KOPT-K1 (cell line): Measurements from ENCODE around the gene DPP6.

ENCODE experiments used
- H3K27ac ChIP-seq: fragments of 200-600 bp; sonication (generic); 2 replicates; pipeline ENCODE4 v1.5.1; 2016; ENCODE audit warnings: antibody characterized with exemption, mild to moderate bottlenecking, low read depth, low read length; ENCODE audit not compliant: poor library complexity, severe bottlenecking
- H3K36me3 ChIP-seq: fragments of 200-600 bp; sonication (generic); 2 replicates; pipeline ENCODE4 v1.5.1; 2017; ENCODE audit warnings: antibody characterized with exemption, mild to moderate bottlenecking, low read length, moderate library complexity; ENCODE audit not compliant: insufficient read depth
- H3K9me3 ChIP-seq: fragments of 200-600 bp; sonication (generic); 2 replicates; pipeline ENCODE4 v1.5.1; 2017; ENCODE audit warnings: antibody characterized with exemption, low read length, mild to moderate bottlenecking; ENCODE audit not compliant: insufficient read depth, poor library complexity, severe bottlenecking

The DPP6 gene

DNA sequence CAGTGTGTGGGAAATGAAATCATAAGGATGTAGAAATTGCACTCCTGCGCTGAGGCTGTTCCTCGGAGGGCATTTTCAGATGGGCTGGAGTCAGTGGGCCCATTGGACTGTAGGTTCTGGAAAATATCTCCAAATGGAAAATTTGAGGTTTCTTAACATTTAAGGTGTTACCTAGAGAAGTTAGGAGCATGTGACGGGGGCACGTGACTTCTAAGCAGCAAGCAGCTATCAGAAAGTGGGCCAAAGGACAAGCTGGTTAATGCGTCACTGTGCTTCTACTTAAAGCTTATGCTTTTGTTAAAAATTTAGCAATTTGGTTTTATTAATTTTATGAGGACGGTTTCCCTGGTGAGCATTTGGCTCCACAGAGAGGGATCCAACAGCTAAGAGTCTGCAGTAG is 298.7 kb downstream of the DPP6 start:
- Histone ChIP-seq H3K27ac (no peak overlapping the region), H3K36me3 (no peaks in the 10 kb centered on the region), H3K9me3 (no peaks in the 10 kb centered on the region)

DNA sequence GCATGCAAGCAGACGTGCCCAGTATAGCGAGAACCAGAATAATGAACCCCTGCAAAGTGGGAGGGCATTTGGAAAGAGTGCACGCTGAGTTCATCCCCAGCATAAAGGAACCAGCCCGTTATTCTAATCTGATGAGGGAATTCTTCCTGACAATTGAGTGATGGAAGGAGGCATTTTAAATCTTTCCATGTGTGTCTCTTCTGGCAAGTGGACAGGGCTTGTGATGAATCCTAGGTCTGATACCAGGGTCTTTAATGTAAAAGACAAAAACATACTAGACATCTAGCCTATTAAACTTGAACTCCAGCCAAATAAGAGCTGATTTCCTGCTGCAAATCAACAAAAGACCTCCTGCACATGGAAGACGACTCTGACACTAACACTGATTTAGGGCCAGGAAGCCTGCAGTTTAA is 301.2 kb downstream of the DPP6 start:
- no peak overlapping the region for H3K27ac ChIP-seq
- H3K9me3 ChIP-seq = no peaks in the 10 kb centered on the region
- H3K36me3 ChIP-seq = no peaks in the 10 kb centered on the region

DNA sequence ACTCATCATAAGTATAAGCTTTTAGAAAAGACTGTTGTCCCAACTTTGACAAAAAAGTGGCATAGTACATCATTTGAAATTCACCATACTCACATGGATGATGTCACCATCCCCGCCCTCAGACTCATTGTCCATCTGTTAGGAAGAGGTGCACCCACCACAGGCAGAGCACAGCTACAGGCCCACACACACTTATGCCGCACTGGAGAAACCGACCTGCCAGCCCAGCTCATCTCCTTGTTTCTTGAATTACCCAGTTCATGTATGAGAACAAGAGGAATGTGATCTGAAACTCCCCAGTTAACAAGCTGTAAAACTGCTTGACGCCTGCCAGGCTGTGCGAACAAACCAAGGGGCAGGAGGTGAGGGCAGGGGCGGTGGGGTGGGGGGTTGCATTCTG is 312.0 kb downstream of the DPP6 start:
- H3K27ac ChIP-seq = no peak overlapping the region
- no peaks in the 10 kb centered on the region for H3K36me3 ChIP-seq
- H3K9me3 ChIP-seq = no peaks in the 10 kb centered on the region

DNA sequence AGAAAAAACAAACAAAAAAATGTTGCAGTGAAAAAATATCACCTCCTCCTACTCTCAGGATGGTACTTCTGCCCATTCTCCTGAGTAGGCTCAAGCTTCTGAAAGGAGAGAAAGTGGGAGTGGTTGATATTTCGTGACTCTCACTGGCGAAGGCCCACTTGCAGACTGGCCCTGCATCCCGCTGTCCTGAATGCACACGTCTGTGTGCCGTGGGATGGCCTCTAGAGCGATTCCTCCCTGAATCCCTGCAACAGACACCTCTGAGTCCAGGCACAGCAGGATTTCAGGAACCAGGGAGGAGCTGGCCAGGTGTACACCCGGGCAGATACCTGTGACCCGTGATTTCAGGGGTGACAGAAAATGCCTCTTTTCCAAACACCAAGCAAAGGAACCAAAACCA is 319.2 kb downstream of the DPP6 start:
- Histone ChIP-seq H3K27ac (no peak overlapping the region), H3K36me3 (no peaks in the 10 kb centered on the region), H3K9me3 (no peaks in the 10 kb centered on the region)

DNA sequence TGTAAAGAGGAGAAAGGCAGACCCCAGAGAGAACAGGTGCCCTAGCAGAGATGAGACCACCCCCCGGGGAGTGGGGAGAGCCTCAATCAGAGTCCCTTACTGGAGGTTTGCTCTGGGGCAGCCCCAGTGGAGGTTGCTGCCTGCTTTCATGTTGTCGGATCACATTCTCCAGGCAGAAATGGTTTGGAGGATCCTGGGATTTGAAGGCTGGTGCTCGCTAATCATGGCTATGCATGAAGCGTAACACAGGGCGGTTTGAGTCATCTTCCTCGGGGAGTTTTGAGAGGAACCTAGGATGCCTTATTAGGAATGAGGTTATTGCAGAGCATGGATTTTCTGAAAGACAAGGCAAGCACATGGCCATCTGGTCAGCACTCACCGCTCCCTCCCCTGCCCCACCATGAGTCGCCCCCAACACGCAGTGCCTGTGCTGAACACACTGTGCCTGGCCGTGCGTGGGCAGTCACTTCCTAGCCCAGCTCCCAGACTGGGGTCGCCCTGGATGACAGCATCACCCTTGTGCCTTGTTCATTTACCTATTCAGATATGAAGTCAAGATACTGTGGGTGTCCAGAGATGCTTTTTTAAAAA is 319.9 kb downstream of the DPP6 start:
- no peaks in the 10 kb centered on the region for H3K9me3 ChIP-seq
- H3K27ac ChIP-seq = no peak overlapping the region
- no peaks in the 10 kb centered on the region for H3K36me3 ChIP-seq

GRCh38 chr7:154373956-154374355 is 321.8 kb downstream of the DPP6 start:
- no peaks in the 10 kb centered on the region for H3K9me3 ChIP-seq
- no peak overlapping the region for H3K27ac ChIP-seq
- no peaks in the 10 kb centered on the region for H3K36me3 ChIP-seq

DNA sequence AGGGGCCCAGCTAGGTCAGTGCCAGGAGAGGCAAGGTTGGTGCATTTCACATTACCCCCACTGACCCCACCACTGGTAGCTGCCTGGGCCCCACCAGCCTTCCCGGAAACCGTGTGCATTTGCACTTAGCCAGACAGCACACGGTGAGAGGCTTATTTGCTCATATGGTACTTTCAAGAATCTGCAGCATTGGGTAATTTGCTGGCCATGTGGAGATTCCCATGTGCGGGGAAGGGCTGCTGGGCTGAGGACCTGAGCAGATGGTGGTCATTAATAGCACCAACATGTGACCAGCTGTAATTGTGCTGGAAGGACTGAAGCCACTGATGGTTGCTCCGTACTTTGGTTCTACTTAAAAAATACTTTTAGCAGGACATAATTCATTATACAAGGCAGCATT is 323.8 kb downstream of the DPP6 start:
- Histone ChIP-seq H3K9me3 (no peaks in the 10 kb centered on the region), H3K36me3 (no peaks in the 10 kb centered on the region), H3K27ac (no peak overlapping the region)

- H3K9me3 ChIP-seq = no peaks in the 10 kb centered on the region
- H3K27ac ChIP-seq = no peak overlapping the region
- H3K36me3 ChIP-seq = no peaks in the 10 kb centered on the region
These were observed 328.6 kb downstream of the DPP6 start for GRCh38 chr7:154380771-154381170.

GRCh38 chr7:154383045-154383444 is 330.8 kb downstream of the DPP6 start:
- no peak overlapping the region for H3K27ac ChIP-seq
- H3K36me3 ChIP-seq = no peaks in the 10 kb centered on the region
- no peaks in the 10 kb centered on the region for H3K9me3 ChIP-seq

- H3K27ac ChIP-seq = no peak overlapping the region
- H3K36me3 ChIP-seq = no peaks in the 10 kb centered on the region
- H3K9me3 ChIP-seq = no peaks in the 10 kb centered on the region
These were observed 333.0 kb downstream of the DPP6 start for GRCh38 chr7:154385214-154385613.

GRCh38 chr7:154387252-154387651 is 335.1 kb downstream of the DPP6 start:
- no peak overlapping the region for H3K27ac ChIP-seq
- no peaks in the 10 kb centered on the region for H3K9me3 ChIP-seq
- H3K36me3 ChIP-seq = no peaks in the 10 kb centered on the region

- Histone ChIP-seq H3K9me3 (no peaks in the 10 kb centered on the region), H3K27ac (no peak overlapping the region), H3K36me3 (no peaks in the 10 kb centered on the region)
These were observed 336.2 kb downstream of the DPP6 start for GRCh38 chr7:154388412-154388811.

- Histone ChIP-seq H3K9me3 (no peaks in the 10 kb centered on the region), H3K27ac (no peak overlapping the region), H3K36me3 (no peaks in the 10 kb centered on the region)
These were observed 336.8 kb downstream of the DPP6 start for GRCh38 chr7:154388999-154389398.

DNA sequence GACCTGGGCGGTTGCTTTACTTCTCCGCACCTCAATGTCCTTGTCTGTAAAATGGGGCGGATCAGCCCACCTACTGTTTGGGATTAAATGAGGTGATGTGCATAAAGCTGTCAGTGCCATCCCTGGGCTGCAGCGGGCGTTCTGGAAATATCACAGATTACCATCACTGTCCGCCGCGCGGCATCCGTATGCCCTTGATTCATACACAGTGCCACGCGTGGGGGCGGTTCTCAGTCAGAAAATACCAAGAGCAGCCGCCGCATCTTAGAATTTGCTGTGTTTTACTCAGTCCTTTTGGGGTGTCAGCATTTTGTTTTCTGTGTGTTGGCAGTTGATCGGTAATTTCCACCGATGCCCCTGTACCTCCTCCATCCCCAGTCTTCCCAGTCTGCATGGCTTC is 338.8 kb downstream of the DPP6 start:
- Histone ChIP-seq H3K27ac (no peak overlapping the region), H3K9me3 (no peaks in the 10 kb centered on the region), H3K36me3 (no peaks in the 10 kb centered on the region)

DNA sequence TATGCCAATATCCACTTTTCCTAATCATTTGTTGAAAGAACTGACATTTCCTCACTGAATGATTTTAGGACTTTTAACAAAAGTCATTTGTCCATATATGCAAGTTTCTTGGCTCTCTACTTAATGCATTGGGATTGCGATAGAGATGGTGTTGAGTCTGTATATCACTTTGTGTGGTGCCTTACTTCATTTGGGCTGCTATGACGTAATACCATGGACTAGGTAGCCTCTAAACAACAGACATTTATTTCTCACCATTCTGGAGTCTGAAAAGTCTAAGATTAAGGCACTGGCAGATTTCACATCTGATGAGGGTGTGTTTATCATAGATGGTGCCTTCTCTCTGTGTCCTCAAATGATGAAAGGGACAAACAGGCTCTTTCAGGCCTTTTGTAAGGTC is 342.6 kb downstream of the DPP6 start:
- no peaks in the 10 kb centered on the region for H3K9me3 ChIP-seq
- no peaks in the 10 kb centered on the region for H3K36me3 ChIP-seq
- H3K27ac ChIP-seq = no peak overlapping the region

GRCh38 chr7:154406312-154406711 is 354.1 kb downstream of the DPP6 start:
- Histone ChIP-seq H3K9me3 (no peaks in the 10 kb centered on the region), H3K27ac (no peak overlapping the region), H3K36me3 (no peaks in the 10 kb centered on the region)
